ENCODE measurements around the gene NCKAP5. TPM values are rescaled to one million over a fixed set of nuclear protein-coding genes. Genes with fewer than 3 reads are reported as not detected.

NCKAP5 gene
- total and polyA plus RNA-seq, 2 experiments from 2014 or later, result 0.65 to 0.86 TPM

DNA sequence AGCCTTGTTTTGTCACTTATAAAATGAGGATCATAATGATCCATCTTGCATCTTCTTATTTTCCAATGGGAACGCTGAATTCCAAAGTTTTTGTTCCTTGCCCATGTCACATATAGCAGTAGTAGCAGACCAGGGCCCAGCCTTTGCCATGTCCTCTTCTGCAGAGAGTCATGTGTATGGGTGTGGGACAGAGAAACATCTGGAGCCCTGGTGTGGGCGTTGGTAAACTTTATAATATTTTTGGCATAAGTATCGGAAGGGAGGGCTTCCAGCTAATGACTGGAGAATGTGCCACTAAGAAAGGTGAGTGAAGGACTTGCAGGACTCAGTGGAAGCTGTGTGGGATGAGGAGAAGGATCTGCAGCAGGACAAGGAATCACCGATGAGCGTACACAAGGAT, 157.2 kb downstream of the NCKAP5 start:
- H3K4me3 ChIP-seq, result no peak overlapping the region
- H3K4me1 ChIP-seq (ENCODE audit: insufficient read depth), result peaks cover 6% of the 10 kb centered on the region; the same call in 1 of the 2 replicates
- H3K9me2 ChIP-seq (ENCODE audit: insufficient read depth), result no peaks in the 10 kb centered on the region
- no peak overlapping the region for H3K4me2 ChIP-seq (ENCODE audit: unreplicated experiment)
- in situ Hi-C loops (cut with MboI), result no loop called here
- no peak overlapping the region for H2AFZ ChIP-seq
- peak; percentile 24 for DNase-seq
- H3K36me3 ChIP-seq (ENCODE audit: low read depth), result no peaks in the 10 kb centered on the region
- TF ChIP-seq EZH2 (IDR thresholded peaks at IDR 0.05; ENCODE audit: insufficient read depth, poor library complexity, severe bottlenecking), result no peak
- TF ChIP-seq EZH2phosphoT487 (IDR thresholded peaks at IDR 0.05; ENCODE audit: insufficient read depth, low read depth), result no peak
- H3K9me3 ChIP-seq (ENCODE audit: low read depth), result no peaks in the 10 kb centered on the region
- H3F3A ChIP-seq (ENCODE audit: insufficient read depth), result no peaks in the 10 kb centered on the region
- H3K79me2 ChIP-seq (ENCODE audit: insufficient read depth), result no peaks in the 10 kb centered on the region
- no peak overlapping the region for H3K27ac ChIP-seq
- H4K20me1 ChIP-seq (ENCODE audit: insufficient read depth), result no peaks in the 10 kb centered on the region
- H3K9ac ChIP-seq, result no peak overlapping the region
- 2 to 6% methylated on average over 5 of the region's 5 CpGs for WGBS, 2 experiments (ENCODE audit: low coverage in 1 of 2, low lambda C conversion rate in 2 of 2, missing lambda C conversion rate in 2 of 2)
- H3K27me3 ChIP-seq (replicated peaks; ENCODE audit: insufficient read depth), result no peaks in the 10 kb centered on the region

DNA sequence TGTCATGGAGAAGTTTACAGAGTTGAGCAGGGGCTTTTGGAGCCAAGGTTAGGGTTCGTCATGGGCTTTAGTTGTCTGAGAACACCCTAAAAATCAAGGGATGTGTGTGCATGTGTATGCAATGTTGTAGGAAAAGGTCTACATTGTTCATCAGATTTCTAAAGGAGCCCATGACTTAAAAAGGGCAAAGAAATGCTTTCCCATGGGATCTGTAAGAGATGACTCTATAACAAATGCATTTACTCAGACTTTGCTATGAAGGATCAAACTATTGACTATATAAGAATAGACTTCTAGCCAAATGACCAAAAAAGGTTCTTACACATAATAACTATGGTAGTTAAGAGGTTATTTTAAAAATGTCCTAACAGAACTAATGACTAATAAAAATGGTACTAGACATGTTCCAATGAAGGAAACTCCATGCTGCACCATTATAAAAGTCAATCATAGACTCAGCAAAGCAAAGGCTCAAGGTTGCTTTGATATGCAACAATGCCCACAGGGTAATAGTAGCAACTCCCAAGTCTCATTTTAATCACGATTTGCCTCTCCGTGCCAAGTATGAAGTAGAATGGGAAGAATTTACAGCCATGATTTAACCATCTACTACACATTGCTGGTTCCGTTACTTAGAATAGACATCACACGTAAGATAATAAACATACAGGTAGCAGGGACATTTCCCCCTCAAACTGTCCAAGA, 158.5 kb downstream of the NCKAP5 start:
- Histone ChIP-seq H3K79me2 (ENCODE audit: insufficient read depth) (no peaks in the 10 kb centered on the region), H3F3A (ENCODE audit: insufficient read depth) (no peaks in the 10 kb centered on the region), H3K4me3 (no peak overlapping the region), H3K4me2 (ENCODE audit: unreplicated experiment) (no peak overlapping the region), H3K9me2 (ENCODE audit: insufficient read depth) (no peaks in the 10 kb centered on the region), H3K4me1 (ENCODE audit: insufficient read depth) (peaks cover 6% of the 10 kb centered on the region; the same call in 1 of the 2 replicates), H3K36me3 (ENCODE audit: low read depth) (no peaks in the 10 kb centered on the region), H3K9me3 (ENCODE audit: low read depth) (no peaks in the 10 kb centered on the region), H3K9ac (no peak overlapping the region), H3K27me3 (replicated peaks; ENCODE audit: insufficient read depth) (no peaks in the 10 kb centered on the region), H2AFZ (no peak overlapping the region), H4K20me1 (ENCODE audit: insufficient read depth) (no peaks in the 10 kb centered on the region), H3K27ac (no peak overlapping the region)
- WGBS, 2 experiments (ENCODE audit: low coverage in 1 of 2, low lambda C conversion rate in 2 of 2, missing lambda C conversion rate in 2 of 2), result 70 to 73% methylated on average over 5 of the region's 5 CpGs
- in situ Hi-C loops (cut with MboI), result no loop called here
- TF ChIP-seq EZH2 (IDR thresholded peaks at IDR 0.05; ENCODE audit: insufficient read depth, poor library complexity, severe bottlenecking) (no peak), EZH2phosphoT487 (IDR thresholded peaks at IDR 0.05; ENCODE audit: insufficient read depth, low read depth) (no peak)
- no peak for DNase-seq

DNA sequence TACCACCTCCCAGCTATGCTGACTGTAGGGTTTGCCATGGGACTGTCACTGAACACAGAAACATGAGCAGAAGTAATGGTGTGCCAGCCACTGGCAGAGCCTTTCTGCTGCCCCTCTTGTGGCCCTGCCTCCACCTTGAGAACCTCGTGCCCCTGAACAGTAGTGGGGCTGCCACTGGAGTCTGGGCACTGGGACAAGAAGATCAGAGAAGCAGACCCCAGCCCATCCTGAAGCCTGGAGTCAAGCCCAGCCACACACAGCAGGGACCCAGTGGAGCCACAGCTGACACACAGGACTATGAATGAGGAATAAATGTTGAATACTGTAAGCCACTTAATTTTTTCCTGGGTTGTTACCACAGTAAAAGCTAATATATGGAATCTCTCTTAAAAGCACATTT, 159.6 kb downstream of the NCKAP5 start:
- DNase-seq, result no peak
- Histone ChIP-seq H3F3A (ENCODE audit: insufficient read depth) (no peaks in the 10 kb centered on the region), H3K9me2 (ENCODE audit: insufficient read depth) (no peaks in the 10 kb centered on the region), H4K20me1 (ENCODE audit: insufficient read depth) (no peaks in the 10 kb centered on the region), H3K79me2 (ENCODE audit: insufficient read depth) (no peaks in the 10 kb centered on the region), H3K36me3 (ENCODE audit: low read depth) (no peaks in the 10 kb centered on the region), H3K9me3 (ENCODE audit: low read depth) (no peaks in the 10 kb centered on the region), H3K4me2 (ENCODE audit: unreplicated experiment) (no peak overlapping the region), H2AFZ (no peak overlapping the region), H3K4me1 (ENCODE audit: insufficient read depth) (peaks cover 6% of the 10 kb centered on the region; the same call in 1 of the 2 replicates), H3K27ac (no peak overlapping the region), H3K4me3 (no peak overlapping the region), H3K9ac (no peak overlapping the region), H3K27me3 (replicated peaks; ENCODE audit: insufficient read depth) (no peaks in the 10 kb centered on the region)
- no peak for TF ChIP-seq EZH2phosphoT487 (IDR thresholded peaks at IDR 0.05; ENCODE audit: insufficient read depth, low read depth)
- TF ChIP-seq EZH2 (IDR thresholded peaks at IDR 0.05; ENCODE audit: insufficient read depth, poor library complexity, severe bottlenecking), result no peak
- in situ Hi-C loops (cut with MboI), result no loop called here
- WGBS, 2 experiments (ENCODE audit: low coverage in 1 of 2, low lambda C conversion rate in 2 of 2, missing lambda C conversion rate in 2 of 2), result 19 to 22% methylated on average over 1 of the region's 1 CpG

DNA sequence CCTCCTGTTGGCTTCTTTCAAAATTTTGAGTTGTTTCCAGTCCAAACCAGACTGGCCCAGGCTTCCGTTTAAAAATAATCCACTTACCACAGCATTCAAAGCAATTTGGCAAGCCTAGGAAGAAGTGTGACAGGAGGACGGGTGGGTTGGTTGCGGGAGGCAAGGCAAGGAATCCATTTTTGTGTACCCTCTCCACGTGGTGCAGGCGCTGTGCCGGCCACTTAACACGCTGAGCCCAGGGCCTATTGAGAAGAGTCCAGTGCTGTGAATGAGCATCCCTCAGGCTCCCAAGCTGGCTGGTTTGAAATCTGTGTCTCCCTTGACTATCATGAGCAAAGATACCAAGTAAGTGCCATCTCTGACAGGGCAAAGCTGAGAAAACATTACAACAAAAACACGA, 160.9 kb downstream of the NCKAP5 start:
- Histone ChIP-seq H3K4me1 (ENCODE audit: insufficient read depth) (peaks cover 6% of the 10 kb centered on the region; the same call in 1 of the 2 replicates), H3K36me3 (ENCODE audit: low read depth) (no peaks in the 10 kb centered on the region), H3K9me2 (ENCODE audit: insufficient read depth) (no peaks in the 10 kb centered on the region), H3K9ac (no peak overlapping the region), H3K79me2 (ENCODE audit: insufficient read depth) (no peaks in the 10 kb centered on the region), H3K27ac (no peak overlapping the region), H3K27me3 (replicated peaks; ENCODE audit: insufficient read depth) (no peaks in the 10 kb centered on the region), H2AFZ (no peak overlapping the region), H3K4me2 (ENCODE audit: unreplicated experiment) (no peak overlapping the region), H4K20me1 (ENCODE audit: insufficient read depth) (no peaks in the 10 kb centered on the region), H3F3A (ENCODE audit: insufficient read depth) (no peaks in the 10 kb centered on the region), H3K4me3 (no peak overlapping the region), H3K9me3 (ENCODE audit: low read depth) (no peaks in the 10 kb centered on the region)
- WGBS, 2 experiments (ENCODE audit: low coverage in 1 of 2, low lambda C conversion rate in 2 of 2, missing lambda C conversion rate in 2 of 2), result 29 to 37% methylated on average over 8 of the region's 8 CpGs
- no peak for TF ChIP-seq EZH2phosphoT487 (IDR thresholded peaks at IDR 0.05; ENCODE audit: insufficient read depth, low read depth)
- no peak for TF ChIP-seq EZH2 (IDR thresholded peaks at IDR 0.05; ENCODE audit: insufficient read depth, poor library complexity, severe bottlenecking)
- no peak for DNase-seq
- in situ Hi-C loops (cut with MboI), result no loop called here

Data from GM23248 (cell line).